NCI-H1048 (cell line): ENCODE data around the gene SULT1A1.

ENCODE experiments used
- DNase-seq: peaks from one replicate; lab custom pipeline; 2025; lab: John Stamatoyannopoulos, UW

Gene SULT1A1

DNA sequence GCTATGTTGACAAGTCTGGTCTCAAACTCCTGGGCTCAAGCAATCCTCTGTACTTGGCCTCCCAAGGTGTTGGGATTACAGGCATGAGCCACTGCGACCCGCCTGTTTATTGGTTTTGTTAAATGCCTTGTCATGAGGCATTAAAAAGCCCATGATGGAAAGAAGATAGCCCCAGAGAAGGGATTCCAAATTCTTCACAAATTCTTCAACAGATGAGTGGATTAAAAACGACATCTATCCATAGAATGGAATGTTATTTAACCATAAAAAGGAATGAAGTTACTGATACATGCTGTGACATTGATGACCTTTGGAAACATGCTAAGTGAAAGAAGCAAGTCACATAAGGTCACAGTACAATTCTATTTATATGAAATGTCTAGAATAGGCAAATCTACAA, 51.4 kb downstream of the SULT1A1 start:
- no peak for DNase-seq

DNA sequence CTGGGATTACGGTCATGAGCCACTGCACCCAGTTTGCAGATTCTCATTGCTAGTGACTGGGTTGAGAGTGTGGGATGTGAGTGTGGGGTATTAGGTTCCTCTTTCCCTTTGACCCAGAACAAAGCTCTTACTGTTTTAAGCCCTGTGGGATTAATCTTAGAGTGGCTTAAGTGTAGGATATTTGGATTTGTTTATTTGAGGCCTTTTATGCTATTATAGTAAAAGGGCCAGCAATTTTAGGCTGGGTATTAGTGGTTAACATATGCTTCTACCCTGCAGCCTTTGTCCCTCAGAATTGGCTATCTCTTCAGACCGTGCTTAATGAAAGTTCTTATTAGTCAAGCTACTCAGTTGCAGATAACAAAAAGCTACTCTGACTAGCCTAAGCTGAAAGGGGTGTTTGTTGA, 52.9 kb downstream of the SULT1A1 start:
- no peak for DNase-seq

DNA sequence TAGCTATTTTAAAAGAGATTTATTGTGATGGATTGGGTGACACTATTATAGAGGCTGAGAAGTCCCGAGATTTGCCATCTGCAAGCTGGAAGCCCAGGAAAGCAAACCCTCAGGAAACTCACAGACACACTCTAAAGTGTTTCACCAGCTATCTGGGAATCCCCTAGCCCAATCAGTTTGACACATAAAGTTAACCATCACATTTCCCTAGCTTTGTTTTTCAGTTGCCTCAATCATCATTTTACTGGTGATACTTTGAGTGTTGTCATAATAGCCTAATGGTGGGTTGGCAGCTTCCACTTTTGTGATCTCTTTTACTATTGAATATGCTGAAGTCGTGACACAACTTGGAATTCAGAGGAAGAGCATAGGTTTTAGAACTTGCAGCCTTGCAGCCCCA, 54.3 kb downstream of the SULT1A1 start:
- DNase-seq: no peak
